GM21526 (cell line): ENCODE data around the gene STK11.

Experiments
- ATAC-seq: cut with Tn5 transposase; IDR thresholded peaks from one replicate; pipeline ENCODE4 v1.9.1; 2021; ENCODE audit warnings: moderate library complexity; ENCODE audit not compliant: unreplicated experiment, low FRiP score

Gene STK11

DNA sequence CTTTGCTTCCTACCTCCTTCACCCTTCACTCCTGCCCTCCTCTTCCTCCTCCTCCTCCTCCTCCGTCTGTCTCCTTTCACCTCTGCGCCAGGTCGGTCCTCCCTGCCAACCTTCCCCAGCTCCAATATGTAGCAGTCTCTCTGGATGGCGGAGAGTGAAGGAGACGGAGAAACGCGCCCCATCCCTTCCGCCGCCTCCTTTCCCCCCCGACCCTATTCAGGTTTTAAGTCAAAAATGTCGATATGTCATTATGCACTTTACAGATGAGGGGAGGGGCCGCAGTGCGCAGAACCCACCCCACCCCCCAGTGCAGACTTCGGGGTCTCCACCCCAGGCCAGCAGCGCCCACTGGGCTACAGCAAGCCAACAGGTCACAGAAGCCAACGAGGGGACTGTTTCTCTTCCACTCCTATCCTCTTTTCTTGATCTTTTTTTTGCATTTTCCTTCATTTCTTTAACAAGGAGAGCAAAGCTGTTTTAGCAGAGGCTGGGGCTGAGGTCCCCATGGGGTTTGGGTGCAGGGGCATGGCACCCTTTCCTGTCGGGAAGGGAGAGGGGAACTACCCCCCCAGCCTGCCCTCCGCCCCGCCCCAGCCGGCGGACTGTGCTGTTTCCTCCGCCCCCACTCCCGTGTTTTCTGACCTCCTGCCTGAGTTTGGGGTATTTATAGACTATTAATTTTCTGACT is 52.0 kb downstream of the STK11 start:
- no peak for ATAC-seq

DNA sequence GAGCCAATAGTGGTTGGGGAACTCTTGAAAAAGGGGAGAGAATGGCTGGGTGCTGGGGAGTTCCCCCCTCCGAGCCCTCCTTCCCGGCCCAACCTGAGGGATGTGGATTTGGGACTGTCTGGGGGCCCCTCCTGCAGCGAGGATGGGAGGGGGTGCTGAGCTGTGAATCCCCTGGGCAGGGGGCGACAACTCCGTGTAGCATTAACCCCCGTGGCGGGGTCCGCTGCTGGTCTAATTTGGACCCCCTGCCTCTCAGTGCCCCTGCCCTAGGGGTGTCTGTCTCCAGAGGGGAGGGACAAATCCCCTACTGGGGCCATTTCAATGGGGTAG is 52.5 kb downstream of the STK11 start:
- ATAC-seq, result no peak

DNA sequence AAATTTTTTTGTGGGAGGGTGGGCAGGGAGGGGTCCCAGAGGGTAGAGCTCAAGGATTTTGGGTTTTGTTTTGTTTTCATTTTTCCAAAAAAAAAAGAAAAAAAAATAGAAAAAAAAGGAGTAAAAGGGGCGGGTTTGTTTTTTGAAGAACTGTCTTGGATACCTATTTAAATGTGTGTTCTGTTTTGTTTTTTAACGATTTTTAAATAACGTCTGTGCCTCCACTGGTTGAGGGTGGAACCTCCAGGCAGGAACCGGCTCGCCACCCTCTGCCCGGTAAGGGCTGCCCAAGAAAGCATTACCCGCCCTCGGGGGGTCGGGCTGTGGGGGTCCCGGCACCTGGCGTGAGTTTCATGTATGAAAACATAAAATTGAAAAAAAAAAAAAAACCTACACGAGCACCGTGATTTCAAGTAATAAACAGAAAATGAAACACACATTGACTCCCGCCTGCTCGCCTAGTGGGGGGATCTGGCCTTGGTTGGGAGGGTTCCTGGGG is 53.2 kb downstream of the STK11 start:
- ATAC-seq, result no peak

DNA sequence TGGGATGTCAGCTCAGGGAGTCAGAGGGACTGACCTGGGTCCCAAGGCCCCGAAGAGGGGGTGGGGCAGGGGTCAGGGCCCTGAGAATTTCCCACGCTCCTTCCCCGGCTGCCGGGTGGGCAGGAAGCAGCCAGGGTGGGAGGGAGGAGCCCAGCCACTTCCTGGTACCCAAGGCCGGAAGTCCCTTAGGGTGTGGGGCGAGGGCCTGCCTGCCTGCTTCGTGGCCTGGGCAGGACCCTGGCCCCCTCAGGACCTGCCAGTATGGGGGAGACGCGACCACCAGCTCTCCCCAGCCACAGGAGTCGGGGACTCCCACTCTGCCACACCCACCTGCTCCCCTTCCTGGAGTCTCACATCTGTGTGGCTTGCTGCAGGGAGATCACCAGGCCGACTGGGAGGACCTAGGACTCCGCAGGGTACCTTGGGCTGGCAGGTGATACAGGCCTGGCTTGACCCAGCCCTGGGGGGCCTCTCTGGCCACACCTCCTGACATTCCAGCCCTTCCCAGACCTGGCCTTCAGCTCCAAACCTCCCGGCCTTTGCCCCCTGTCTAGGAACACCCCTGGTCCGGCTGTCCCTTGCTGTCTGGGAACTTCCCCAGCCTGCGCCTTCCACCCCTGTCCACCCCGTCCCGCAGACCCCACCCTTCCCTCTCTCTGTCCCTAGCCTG is 53.8 kb downstream of the STK11 start:
- ATAC-seq, result no peak

DNA sequence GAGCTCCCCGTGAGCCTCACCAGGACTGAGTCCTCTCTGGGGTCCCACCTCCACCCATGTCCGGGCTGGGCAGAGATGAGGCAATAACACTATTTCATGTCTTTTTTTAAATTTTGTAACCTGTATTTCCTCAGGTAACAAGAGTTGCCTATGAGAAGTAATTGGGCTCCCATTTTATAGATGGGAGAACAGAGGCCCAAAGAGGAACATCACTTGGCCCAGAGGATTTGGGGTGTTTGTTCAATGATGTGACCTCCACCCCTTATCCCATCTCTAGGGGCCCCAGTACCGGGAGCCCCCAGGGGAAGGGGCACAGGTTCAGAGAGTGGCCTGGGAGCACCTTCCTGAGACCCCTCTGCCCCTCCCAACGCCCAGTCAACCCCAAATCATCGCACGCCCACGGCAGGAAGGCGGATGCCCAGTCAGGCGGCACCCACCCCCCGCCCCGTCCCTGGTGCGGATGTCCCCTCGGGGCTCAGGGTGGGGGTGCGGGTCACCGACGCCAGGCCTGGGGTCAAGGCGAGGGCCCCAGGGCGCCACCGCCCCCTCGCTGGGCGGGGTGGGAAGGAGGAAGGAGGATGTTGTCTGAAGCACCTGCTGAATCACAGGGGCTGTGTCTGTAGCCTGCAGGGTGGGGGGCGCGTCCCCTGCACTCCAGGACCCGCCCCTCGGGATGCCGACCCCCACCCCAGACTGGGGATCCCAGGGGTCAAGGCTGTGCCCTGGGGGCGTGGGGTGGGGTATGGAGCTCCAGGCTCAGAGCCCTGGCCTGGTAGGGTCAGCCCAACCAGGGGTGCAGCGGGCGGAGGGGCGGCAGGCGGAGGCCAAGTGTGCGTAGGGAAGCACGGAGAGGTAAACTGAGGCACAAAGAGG is 54.5 kb downstream of the STK11 start:
- peak; percentile 5 for ATAC-seq

DNA sequence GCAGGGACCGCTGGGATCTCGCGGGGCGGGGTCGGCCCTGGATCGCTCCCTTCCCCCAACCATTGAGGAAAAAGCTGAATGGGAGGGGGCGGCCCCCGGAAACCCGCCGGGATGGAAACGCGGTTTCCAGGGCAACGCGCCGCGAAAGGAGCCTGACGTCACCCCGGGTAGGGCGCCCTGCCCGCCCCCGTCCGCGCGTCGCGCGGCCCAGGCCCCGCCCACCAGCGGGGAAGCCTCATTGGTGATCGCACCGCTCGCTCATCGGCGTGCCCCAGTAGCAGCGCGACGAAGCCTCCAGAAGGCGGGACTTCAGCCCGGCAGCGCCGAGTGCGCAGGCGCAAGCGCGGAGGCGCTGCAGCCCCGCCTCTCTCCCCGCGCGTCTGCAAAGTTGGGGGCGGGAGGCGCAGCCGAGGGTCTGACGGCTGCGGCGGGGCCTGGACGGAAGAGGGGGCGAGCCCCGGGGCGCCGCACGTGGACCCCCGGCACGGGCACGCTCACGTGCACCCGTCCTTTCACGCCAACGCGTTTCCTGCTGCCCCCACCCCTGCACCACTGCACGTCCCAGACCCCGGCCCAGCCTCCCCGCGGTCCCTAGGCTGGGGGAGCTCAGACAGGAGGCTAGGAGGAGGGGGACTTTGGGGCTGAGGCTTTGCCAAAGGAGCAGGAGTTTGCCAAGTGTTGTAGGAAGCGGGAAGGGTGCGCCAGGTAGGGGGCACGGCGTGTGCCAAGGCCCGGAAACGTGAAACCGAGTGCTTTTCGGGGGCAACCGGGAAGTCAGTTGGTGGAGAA is 55.4 kb downstream of the STK11 start:
- ATAC-seq, result peak; percentile 48

DNA sequence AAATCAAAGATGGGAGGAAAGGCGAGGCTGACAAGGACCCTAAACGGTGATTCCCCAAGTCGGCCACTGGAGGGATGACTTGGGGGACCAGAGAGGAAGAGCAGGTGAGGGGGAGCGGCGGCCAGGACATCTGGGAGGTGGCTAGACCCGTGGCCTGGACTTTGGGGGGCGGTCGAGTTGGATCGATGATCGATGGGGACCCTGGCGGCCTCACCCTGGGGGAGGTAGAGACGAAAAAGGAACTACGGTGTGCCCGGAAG is 55.9 kb downstream of the STK11 start:
- no peak for ATAC-seq

DNA sequence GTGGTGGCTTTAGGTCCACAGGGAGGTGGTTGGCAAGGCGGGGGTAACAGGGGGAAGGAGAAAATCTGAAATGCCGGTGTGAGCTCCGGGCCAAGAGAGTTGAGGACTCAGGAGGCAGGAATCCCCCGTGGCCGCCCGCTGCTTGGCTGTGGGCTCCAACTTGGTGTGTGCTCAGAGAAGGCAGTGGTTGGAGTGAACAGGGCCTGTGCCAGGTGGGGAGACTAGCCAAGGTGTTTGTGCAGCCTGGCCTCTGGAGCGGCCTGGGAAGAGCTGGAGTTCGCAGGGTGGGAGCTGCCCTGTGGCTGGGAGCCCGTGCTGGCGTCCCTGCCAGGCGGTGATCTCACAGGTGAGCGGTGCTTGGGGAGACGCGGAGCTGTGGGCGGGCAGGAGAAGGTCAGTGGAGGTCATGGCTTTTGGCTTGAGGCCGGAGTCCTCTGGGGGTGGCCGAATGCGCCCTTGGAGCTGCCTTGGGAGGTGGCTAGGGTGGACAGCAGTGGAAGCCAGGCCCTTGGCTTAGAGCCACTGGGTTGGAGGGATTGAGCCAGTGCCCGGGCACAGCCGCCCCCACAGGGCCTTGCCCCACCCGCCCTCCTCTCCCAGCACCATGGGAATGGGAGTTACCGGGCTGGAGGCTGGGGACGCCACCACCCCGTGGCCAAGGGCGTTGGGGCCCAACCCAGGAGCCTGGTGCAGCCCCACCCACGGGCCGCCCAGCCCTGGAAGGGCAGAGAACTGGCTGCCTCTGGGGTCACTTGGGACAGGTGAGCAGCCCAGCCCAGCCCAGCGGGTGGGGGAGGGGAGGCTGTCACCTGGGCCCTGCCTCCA is 56.4 kb downstream of the STK11 start:
- no peak for ATAC-seq

DNA sequence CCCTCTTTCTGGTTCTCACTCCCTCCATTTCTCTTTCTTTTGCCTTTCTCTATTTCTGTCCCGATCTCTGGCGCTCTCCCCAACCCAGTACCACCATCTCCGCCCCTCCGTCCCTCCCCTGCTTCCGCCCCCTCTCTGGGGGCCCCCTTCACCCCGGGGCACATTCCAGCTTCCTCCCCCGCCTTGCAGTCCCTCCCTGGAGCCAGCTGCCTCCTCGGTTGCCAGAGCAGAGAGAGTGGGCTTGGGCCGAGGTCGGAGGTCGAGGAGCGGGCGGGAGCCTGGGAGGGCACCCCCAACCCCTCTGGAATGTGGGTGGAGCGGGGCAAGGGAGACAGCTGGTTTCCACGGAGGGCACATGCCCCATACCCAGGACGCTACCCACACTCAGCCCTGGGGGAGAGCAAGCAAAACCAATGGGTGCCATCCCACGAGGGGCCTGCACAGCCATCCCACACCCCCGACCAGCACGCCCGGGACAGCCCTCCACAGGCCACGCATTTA is 57.1 kb downstream of the STK11 start:
- no peak for ATAC-seq

DNA sequence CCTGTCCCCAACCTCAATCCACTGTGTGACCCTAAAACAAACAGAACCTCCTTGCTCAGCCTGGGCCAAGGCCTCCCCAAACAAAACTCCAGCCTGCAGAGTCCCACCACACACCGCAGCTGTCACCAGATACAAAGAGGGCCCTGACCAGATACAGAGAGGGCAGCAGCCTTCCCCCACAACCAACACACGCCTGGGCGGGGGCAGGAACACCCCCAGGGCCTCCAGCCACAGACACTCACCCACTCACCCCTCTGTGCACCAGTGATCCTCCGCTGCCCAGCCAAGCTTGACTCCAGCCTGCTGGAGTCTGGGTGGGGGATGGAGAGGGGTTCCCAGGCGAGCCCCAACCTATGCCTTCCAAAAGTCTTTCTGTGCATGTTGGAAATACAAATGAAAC is 57.6 kb downstream of the STK11 start:
- ATAC-seq, result no peak

DNA sequence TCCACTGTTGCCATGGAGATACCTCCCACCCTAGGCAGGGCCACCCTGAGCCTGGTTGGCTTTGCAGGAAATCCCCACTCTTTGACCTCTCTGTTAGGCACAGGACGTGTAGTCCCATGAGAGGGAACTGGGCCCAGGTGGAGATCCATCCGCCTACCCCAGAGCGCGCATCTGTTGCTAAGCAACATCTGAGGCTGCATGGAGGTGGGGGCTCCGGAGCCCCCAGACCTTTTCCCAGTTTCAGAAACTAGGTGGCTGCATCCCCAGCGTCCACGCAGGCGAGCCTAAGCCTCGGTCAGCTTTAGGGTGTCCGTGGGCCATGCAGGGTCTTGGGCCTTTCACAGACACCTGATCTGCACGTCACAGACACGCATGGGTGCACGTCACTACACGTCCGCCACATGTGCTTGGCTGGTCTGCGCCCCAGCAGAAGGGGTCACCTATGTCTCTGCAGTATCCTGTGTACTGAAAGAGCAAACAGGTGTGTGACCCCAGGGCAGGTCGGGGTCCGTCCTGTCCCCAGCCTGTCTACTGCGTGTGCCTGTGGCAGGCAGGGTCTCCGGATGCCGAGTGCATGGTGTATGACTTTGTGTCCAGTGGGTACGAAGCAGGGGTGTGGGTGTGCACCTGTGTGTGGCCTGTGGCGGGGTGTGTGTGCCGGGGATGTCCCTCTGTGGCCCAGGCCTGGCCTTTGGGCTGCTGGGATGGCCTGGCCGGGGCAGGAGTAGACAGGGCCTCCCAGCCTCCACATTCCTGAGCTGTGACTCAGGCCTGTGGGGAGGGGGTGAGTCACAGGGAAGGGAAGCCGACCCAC is 59.4 kb downstream of the STK11 start:
- ATAC-seq, result no peak

DNA sequence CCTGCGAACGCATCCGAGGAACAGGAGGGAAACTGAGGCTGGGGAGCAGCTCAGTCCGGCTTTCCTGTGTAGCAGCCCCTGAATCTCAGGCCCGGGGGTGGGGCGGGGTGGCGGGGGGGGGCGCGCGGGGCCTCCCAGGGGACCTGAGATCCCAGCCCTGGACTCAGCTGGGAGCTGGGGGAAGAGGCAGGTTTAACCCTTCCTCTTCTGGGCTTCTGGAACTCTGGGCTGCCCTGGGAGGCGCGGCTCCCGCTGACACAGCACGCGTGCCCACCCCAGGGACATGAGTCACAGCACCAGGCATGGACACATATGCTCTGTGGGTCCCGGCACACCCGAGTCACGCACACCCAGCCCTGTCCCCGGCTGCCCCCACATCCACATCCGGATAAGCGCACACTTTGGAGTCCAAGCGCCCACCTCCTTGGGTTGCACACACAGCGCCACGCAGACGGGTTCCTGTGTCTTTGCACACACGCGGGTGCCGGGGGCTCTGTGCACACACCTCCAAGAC is 60.1 kb downstream of the STK11 start:
- ATAC-seq, result no peak

DNA sequence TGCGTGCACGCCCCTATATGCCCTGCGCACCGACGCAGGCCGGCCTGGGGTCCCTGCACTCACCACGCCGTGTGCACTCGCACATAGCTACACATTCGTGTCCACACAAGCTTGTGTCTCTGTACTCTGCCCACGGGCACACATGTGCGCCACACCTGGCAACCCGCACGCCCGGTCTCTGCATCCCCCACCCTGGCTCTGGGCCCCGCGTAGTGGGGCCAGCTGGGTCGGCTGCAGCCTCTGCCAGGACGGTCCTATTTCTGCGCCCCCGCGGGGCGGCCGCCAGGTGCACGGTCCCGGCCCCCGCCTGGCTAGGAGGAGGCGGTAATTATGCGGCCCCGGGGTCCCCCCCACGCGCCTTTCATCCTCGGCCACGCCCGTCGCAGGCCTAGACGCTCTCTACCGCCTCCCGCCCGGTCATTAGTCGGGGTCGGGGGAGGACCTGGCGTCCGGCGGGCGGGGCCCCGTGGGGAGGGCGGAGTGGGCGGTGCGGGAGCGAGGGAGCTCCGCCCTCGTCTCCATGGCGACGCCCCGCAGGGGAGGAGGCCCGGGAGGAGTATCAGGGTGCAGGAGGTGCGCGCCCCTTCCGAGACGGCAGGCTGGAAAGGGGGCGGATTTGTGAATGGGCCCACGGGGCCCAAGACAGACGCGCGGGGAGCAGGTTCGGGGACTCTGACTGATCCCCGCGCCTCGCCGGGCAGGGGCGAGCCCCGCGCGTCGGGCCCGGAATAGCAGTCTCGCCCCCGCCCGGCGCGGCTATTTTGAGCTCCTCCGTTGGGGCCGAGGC is 60.7 kb downstream of the STK11 start:
- ATAC-seq, result peak; percentile 29

DNA sequence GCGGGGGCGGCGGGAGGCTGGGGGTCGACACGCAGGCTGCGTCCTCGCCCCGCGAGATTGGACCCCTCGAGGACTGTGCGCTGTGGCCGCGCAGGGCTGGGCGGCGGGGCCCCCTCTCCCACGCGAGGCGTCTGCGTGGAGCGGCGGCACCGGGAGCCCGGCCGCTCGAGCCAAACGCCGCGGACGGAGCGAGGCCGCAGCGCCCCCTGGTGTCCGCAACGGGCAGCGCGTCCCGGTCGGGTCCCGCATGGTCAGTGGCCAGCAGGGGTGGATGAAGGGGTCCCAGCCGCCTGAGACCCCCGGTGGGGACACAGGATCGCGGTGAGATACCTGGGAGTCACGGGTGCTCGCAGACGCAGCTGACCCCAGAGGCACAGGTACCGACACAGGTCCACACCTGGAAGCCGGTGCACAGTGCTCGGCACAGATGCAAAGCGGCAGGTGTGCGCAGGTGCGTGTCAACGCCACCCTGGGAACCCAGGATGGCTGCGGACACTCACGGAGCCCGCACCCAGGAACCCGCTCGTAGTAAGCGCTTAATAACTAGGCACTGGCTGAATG is 61.4 kb downstream of the STK11 start:
- ATAC-seq, result peak; percentile 21

DNA sequence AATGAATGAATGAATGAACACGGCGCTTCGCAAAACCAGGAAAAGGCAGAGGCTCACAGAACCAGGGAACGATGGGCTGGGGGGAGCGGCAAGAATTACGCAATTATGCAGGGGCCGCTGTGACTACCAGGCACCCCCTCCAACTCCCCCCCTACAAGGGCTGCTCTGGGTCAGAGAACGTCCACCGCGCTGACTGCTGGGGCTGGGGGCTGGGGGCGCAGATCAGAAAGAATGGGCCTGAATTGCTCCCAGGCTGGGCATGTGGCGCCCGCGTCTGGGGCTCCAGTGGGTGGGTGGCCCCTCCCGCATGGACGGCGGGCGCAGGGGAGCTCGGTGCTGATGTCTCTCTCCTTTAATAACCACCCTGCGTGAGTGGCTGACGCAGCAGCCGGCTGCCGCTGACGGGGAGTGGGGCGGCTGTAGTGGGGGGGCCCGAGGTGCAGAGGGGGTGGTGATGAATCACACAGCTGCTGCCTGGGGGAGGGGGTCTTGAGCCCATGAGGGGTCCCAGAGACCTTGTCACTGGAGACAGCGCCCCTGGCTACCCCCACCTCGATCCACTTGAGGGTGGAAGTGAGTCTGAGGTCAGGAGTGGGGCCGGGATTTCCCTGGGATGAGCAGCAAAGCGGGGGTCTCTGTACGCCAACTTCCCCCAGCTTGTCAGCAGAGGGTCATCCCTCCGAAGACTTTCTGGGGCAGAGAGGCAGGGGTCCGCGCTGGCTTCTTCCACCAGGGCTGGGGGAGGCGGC is 62.1 kb downstream of the STK11 start:
- ATAC-seq, result no peak

DNA sequence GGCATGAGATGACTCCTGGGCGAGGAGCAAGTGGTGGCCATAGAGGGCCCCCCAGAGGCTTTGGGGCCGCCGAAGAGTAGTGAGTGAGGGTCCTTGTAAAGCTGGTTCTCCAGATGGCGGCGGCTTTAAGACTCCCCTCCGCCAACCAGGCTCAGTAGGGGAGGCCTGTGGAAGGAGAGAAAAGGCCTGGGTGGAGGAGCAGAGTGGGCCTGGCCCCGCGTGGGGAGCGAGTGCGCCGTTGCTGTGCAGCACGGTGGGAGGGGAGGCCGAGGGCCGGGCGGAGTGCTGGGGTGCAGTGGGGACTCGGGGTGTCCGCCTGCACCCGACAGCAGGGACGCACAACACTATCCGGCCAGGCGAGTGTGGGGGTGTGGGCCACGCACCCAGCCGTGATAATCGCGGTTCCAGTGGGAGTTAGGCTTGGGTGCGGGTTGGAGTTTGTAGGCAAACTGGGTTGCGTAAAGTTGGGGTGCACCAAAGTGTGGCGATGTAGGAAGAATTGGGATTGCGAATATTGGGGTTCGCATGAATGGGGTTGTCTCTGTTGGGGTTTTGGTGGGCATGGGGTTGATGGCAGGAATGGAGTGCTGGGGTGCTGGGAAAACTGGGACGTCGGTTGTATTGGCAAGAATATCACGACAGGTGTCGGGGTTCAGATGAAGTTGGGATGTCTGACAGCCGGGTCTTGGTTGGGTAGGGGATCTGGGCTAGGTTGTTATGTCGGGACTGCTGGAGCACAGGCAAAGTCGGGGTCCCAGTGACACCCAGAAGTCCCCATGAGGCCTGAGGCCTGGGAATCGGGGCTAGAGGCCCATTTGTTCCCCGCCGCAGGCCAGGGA is 62.9 kb downstream of the STK11 start:
- no peak for ATAC-seq
